K562 (cell line): Measurements from ENCODE around the gene FOXO4. TPM values are rescaled to one million over a fixed set of nuclear protein-coding genes. Genes with fewer than 3 reads are reported as not detected.

Source experiments
- CAMTA2 ChIP-seq: fragments of 250-450 bp; sonication (Bioruptor Pico); conservative IDR thresholded peaks from 2 replicates; pipeline ENCODE4 v1.5.1; 2022
- CBFA2T3 ChIP-seq: fragments of 450-650 bp; IDR thresholded peaks from 2 replicates; pipeline ENCODE4 v1.6.1; 2017
- CBX2 ChIP-seq: fragments of 200-600 bp; sonication (generic); IDR thresholded peaks from one replicate; pipeline ENCODE4 v1.6.1; 2012; ENCODE audit warnings: mild to moderate bottlenecking, low read length, inconsistent platforms; ENCODE audit not compliant: insufficient read depth, poor library complexity, severe bottlenecking
- CLOCK ChIP-seq: fragments of 250-450 bp; sonication (Bioruptor Pico); IDR thresholded peaks from 2 replicates; pipeline ENCODE4 v1.4.0; 2020; ENCODE audit warnings: mild to moderate bottlenecking, moderate library complexity, borderline replicate concordance
- CREB1 ChIP-seq, 2 experiments: sonication (generic) in 1 of 2; formaldehyde crosslinking in 1 of 2; IDR thresholded peaks; 2 replicates each; pipeline versions ENCODE4 v1.6.1 to v1.8.0; 2012 to 2022; ENCODE audit warnings: inconsistent platforms in 1 of 2, mild to moderate bottlenecking in 1 of 2, missing genetic modification reagents in 1 of 2, moderate library complexity in 1 of 2
- CREBBP ChIP-seq: IDR thresholded peaks from one replicate; pipeline ENCODE4 v1.6.1; 2012; ENCODE audit warnings: low read depth, mild to moderate bottlenecking, control low read depth, inconsistent platforms, low read length
- EHMT2 ChIP-seq: fragments of 450-650 bp; IDR thresholded peaks from 2 replicates; pipeline ENCODE4 v1.6.1; 2018; ENCODE audit warnings: antibody characterized with exemption
- FOS ChIP-seq: IDR thresholded peaks from 3 replicates; pipeline ENCODE4 v1.6.1; 2011; ENCODE audit not compliant: insufficient read length; ENCODE audit errors: extremely low read depth
- HDAC2 ChIP-seq: fragments of 450-650 bp; IDR thresholded peaks from 2 replicates; pipeline ENCODE4 v1.6.1; 2016; ENCODE audit warnings: mild to moderate bottlenecking
- L3MBTL2 ChIP-seq: fragments of 450-650 bp; IDR thresholded peaks from 2 replicates; pipeline ENCODE4 v1.6.1; 2016; ENCODE audit warnings: mild to moderate bottlenecking, moderate library complexity
- NONO ChIP-seq, 2 experiments: fragments of 200-400 bp in 1 of 2; fragments of 450-650 bp in 1 of 2; formaldehyde crosslinking in 1 of 2; IDR thresholded peaks; 2 replicates each; pipeline ENCODE4 v1.6.1; 2017; ENCODE audit warnings: low read depth in 2 of 2, mild to moderate bottlenecking in 2 of 2, moderate library complexity in 2 of 2, low read length in 1 of 2
- PPARD ChIP-seq: fragments of 250-450 bp; sonication (Bioruptor Pico); IDR thresholded peaks from 2 replicates; pipeline ENCODE4 v1.8.0; 2022; ENCODE audit warnings: inconsistent platforms, mild to moderate bottlenecking, moderate library complexity
- PTRF ChIP-seq: fragments of 450-650 bp; IDR thresholded peaks from 2 replicates; pipeline ENCODE4 v1.6.1; 2016; ENCODE audit warnings: mild to moderate bottlenecking, missing genetic modification characterization, missing compliant biosample characterization
- RBM34 ChIP-seq: fragments of 200-400 bp; formaldehyde crosslinking; IDR thresholded peaks from 2 replicates; pipeline ENCODE4 v1.6.1; 2018; ENCODE audit warnings: low read length, borderline replicate concordance; ENCODE audit not compliant: insufficient read depth
- SIN3B ChIP-seq: fragments of 450-650 bp; IDR thresholded peaks from 2 replicates; pipeline ENCODE4 v1.6.1; 2017; ENCODE audit warnings: low read depth, mild to moderate bottlenecking, moderate library complexity
- SMARCC2 ChIP-seq: fragments of 450-650 bp; IDR thresholded peaks from 2 replicates; pipeline ENCODE4 v1.6.1; 2017; ENCODE audit warnings: antibody characterized with exemption, moderate library complexity, mild to moderate bottlenecking, low read depth
- U2AF2 ChIP-seq: fragments of 200-400 bp; formaldehyde crosslinking; optimal IDR thresholded peaks from 2 replicates; pipeline ENCODE3; 2017; ENCODE audit warnings: low read depth, mild to moderate bottlenecking, low read length
- ZMIZ1 ChIP-seq, 2 experiments: fragments of 150-350 bp in 1 of 2; IDR thresholded peaks; 2 replicates each; pipeline ENCODE4 v1.6.1; 2012 to 2016; ENCODE audit warnings: low read depth in 2 of 2, low read length in 2 of 2, mild to moderate bottlenecking in 1 of 2, moderate library complexity in 1 of 2
- ZNF121 ChIP-seq: sonication (generic); formaldehyde crosslinking; conservative IDR thresholded peaks from 2 replicates; pipeline ENCODE4 v1.8.0; 2022; ENCODE audit warnings: missing genetic modification reagents
- ZNF239 ChIP-seq: fragments of 250-450 bp; sonication (Bioruptor Pico); IDR thresholded peaks from 2 replicates; pipeline ENCODE4 v1.4.0; 2020; ENCODE audit warnings: mild to moderate bottlenecking
- ZNF263 ChIP-seq: sonication (generic); formaldehyde crosslinking; IDR thresholded peaks from 2 replicates; pipeline ENCODE4 v1.8.0; 2022; ENCODE audit warnings: mild to moderate bottlenecking, missing genetic modification reagents, borderline replicate concordance
- ZNF785 ChIP-seq: fragments of 250-450 bp; sonication (Bioruptor Pico); IDR thresholded peaks from 2 replicates; pipeline ENCODE4 v1.4.0; 2020; ENCODE audit warnings: mild to moderate bottlenecking
- ZSCAN32 ChIP-seq: fragments of 450-650 bp; formaldehyde crosslinking; IDR thresholded peaks from 2 replicates; pipeline ENCODE4 v1.4.0; 2020; ENCODE audit warnings: mild to moderate bottlenecking, moderate library complexity
- polyA plus RNA-seq, 8 experiments: library from polyadenylated mRNA; depleted of rRNA in 4 of 8; stranded (reverse) in 5 of 8; unstranded in 3 of 8; fragments of >200 nt; fragmentation: Nextera tagmentation in 2 of 8; fragmentation: Illumina TruSeq in 1 of 8; extraction: Ambion mirVana in 2 of 8; extraction: Trizol in 1 of 8; gene quantifications; 2 replicates each; pipeline versions ENCODE4 v1.2.1 to v1.2.3, GENCODE V29; 2011 to 2014; ENCODE audit warnings: inconsistent platforms in 1 of 8, missing spikeins in 1 of 8
- total RNA-seq, 7 experiments: library from RNA; depleted of rRNA in 6 of 7; stranded (reverse); fragments of >200 nt in 6 of 7; fragmentation: Illumina TruSeq in 2 of 7; extraction: Trizol in 2 of 7; gene quantifications; 2 replicates each; pipeline versions ENCODE4 v1.2.1 to v1.2.3, GENCODE V29; 2011 to 2021; ENCODE audit warnings: low replicate concordance in 1 of 7

Gene FOXO4
- total and polyA plus RNA-seq, 9 of the 15 experiments (the other 6 are each of a cell fraction or from before 2014, with no cell fraction given), result 0.13 to 26.6 (median 8.5) TPM

- no peak for TF ChIP-seq ZMIZ1 (IDR thresholded peaks at IDR 0.05; ENCODE audit: low read depth in 2 of 2, low read length in 2 of 2)
- TF ChIP-seq SMARCC2, result no peak
- TF ChIP-seq EHMT2, result no peak
- TF ChIP-seq CBX2, result no peak
- no peak for TF ChIP-seq CAMTA2
- no peak for TF ChIP-seq RBM34
- no peak for TF ChIP-seq ZNF121 (CRISPR knock-in tag)
- TF ChIP-seq U2AF2, result no peak
- no peak for TF ChIP-seq CREBBP
- TF ChIP-seq ZSCAN32 (CRISPR knock-in tag), result no peak
- peak; percentile 43; the same call in 1 of the 2 replicates for TF ChIP-seq L3MBTL2
- no peak for TF ChIP-seq PTRF (tag)
- 0 out of 2 replicates have a peak, but pooled peaks have one; percentile 22 for TF ChIP-seq HDAC2
- TF ChIP-seq PPARD (CRISPR knock-in tag), result no peak
- no peak for TF ChIP-seq ZNF239 (CRISPR knock-in tag)
- TF ChIP-seq CREB1 (IDR thresholded peaks at IDR 0.05), result no peak; the same call in 1 of the 2 replicates
- TF ChIP-seq CREB1 (CRISPR knock-in tag; IDR thresholded peaks at IDR 0.05), result no peak
- TF ChIP-seq CBFA2T3, result no peak
- no peak for TF ChIP-seq ZNF263 (CRISPR knock-in tag)
- TF ChIP-seq FOS, result no peak
- no peak for TF ChIP-seq ZNF785 (CRISPR knock-in tag)
- TF ChIP-seq NONO (IDR thresholded peaks at IDR 0.05; ENCODE audit: low read depth in 2 of 2, low read length in 1 of 2), result no peak
- no peak for TF ChIP-seq SIN3B
- no peak for TF ChIP-seq CLOCK
Measured at GRCh38 chrX:71095981-71096759, 519 bp downstream of the FOXO4 start (continued).
